Pulmonary artery endothelial cell (primary cell): ENCODE data around the gene AMN1. TPM values are rescaled to one million over a fixed set of nuclear protein-coding genes. Genes with fewer than 3 reads are reported as not detected.

Experiments used
- DNase-seq: peaks from one replicate; pipeline ENCODE4 v3.0.0-alpha.2; 2011; ENCODE audit warnings: low read depth, low spot score
- total RNA-seq: library from RNA; depleted of rRNA; stranded (reverse); fragments of >200 nt; gene quantifications from 2 replicates; pipeline ENCODE4 v1.2.3, GENCODE V29; 2014

The AMN1 gene
- total RNA-seq, 1 donor from 2014 or later, result 12.3 TPM

DNA sequence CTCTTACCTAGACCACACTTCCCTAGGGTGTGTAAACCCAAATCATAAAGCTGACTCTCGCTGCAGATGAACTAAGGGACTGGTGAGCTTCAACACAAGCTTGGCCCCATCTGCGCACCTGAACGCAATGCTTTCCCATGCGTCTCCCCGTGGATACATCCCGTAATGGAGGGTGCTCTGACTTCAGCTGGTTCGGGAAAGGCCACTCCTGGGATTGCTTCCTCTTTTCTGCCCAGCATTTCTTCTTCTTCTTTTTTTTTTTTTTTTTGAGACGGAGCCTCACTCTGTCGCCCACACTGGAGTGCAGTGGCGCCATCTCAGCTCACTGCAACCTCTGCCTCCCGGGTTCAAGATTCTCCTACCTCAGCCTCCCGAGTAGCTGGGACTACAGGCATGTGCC, 97.0 kb downstream of the AMN1 start:
- DNase-seq, result no peak

DNA sequence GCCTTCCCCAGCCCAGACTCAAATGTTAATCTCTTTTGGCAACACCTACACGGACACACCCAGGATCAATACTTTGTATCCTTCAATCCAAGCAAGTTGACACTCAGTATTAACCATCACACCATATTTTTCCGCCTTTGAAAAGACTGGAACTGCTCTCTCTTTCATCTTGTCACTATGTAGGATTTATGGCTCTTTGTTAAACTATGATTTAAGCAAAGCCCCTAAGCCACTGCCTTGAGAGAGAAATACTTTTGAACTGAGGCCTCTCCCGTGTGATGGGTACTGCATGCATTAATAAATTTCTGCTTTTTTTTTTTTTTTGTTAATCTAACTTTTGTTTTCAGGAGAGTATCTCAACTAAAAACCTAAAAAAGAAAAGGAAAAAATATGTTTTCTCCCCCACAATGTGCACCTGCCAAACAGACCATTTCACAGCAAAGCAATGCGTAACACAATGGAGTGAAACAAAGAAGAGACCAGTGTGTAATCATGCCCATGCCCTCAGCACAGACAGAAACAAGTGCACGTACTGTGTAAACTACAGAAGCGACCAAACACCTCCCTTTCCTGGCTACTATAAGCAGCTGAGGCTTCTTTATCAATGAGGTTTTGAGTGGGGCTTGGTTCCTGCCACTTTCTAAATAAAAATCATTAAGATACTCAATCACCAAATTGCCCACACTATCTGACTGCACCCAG, 97.6 kb downstream of the AMN1 start:
- DNase-seq, result no peak

DNA sequence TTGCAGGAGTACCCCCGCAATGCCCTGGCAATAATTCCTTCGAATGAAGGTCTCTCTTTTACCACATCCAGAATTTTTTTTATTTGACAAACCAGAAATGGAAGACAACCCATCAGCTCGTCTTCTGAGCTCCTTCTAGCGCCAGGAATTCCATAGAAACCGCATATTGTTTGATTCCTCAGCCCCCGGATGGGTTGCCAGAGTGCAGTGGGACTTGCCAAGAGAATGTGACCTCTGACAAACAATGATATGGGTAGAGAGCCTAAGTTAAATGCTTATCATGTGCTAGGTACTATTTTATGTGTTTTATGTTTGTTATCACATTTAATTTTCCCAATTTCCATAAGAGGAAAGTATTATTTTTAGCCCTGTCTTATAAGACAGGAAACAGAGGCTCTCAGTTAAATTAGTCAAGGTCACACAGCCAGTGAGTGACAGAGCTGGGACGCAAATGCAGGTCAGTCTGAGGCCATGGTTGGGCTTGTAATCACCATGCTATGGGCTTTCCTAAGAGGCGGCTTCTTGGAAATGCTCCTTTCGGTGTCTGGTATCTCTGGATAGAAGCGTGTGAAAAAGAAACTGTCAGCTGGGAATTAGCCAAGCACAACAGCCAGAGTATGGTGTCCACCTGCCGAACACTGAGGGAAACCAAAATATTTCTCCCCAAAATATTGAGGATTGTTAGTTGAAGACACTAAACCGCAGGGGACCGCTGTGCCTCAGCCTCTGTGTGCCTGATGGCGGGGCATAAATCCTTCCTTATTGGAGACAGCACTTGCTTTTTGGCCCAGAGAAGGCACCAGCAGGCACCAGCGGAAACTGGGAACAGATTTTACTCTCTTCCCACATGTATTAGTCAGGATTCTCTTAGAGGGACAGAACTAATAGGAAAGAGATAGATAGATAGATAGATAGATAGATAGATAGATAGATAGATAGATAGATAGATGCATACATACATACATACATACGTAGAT, 98.8 kb downstream of the AMN1 start:
- no peak for DNase-seq

DNA sequence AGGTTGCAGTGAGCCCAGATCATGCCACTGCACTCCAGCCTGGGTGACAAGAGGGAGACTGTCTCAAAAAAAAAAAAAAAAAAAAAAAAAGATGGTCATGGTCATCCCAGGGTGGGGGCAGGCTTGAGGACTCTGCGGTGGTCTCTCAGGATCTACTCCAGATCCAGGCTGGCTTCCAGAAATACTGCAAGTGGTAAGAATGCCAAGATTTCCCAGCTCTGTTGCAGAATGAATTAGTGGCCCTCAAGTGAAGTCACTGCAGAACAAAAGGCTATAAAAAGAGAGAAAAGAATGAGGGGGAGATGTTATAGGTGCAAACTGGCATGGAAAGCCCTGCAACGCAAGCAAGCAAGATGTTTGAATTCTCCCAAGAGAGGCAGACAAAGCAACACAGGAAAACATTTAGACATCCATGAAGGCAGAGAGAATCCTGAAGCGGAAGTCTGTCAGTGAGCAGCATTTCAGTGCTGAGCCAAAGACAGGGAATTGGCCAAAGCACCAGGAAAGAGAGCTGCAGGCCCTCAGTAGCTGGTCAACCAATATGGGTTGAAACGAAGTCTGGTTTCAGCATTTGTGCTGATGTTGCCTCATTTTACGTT, 101.3 kb downstream of the AMN1 start:
- no peak for DNase-seq

DNA sequence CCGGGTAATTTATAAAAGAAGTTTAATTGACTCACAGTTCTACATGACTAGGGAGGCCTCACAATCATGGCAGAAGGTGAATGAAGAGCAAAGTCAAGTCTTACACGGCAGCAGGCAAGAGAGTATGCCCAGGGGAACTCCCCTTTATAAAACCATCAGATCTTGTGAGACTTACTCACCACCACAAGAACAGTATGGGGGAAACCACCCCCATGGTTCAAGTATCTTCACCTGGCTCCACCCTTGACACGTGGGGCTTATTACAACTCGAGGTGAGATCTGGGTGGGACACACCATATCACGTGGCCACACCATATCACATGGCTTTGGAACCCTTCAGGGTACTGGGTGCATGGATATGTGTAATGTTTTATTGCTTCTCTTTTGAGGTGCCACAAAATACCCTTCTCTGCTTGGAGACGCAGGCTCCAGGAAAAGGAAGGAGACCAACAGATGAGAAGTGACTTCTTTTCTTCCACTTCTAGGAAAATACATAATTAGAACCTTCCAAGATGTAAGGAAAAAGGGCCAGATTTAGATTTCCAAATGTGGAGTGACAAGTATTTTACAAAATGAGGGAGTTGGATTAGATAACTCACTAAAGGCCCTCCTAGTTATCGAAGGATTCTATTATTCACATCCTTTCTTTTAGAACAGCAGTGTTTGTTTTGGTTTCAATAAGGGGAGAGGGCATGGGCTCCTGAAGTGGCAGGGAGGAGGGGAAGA, 102.4 kb downstream of the AMN1 start:
- DNase-seq, result no peak

DNA sequence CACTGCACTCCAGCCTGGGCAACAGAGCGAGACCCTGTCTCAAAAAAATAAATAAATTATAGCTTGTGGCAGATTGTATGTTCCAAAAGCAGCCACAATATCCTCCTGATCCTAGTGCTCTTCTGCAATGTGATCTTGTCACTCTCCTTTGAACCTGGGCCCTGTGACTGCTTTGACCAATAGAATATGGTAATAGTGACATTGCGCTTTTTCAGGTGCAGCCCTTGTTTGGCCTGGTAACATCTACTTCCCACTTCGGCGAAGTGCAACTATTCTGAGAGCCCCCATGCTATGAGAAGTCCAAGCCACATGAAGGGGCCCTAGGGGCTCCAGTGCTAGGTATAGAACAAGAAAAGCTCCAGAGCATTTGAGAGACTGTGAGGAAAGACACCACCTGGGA, 106.8 kb downstream of the AMN1 start:
- DNase-seq, result no peak

Other genes with a start within 250 kb of the AMN1 start
- gene DENND5B, start 137.9 kb downstream of the AMN1 start, total RNA-seq, result 7.8 and 10.8 TPM in 2 replicates
- gene ETFBKMT, start 69.3 kb downstream of the AMN1 start, total RNA-seq, result 2.7 and 3.4 TPM in 2 replicates
- gene RESF1, start 230.4 kb upstream of the AMN1 start, total RNA-seq, result 69.0 and 106 TPM in 2 replicates